Fibroblast of the aortic adventitia (primary cell): ENCODE data around the gene WDTC1. TPM values are rescaled to one million over a fixed set of nuclear protein-coding genes. Genes with fewer than 3 reads are reported as not detected.
"Not testable (repeated sequence)": the region's sequence is repeated elsewhere in the genome, so short reads cannot be mapped to it uniquely, and the experiment has no call there.

Experiments
- DNase-seq: peaks from one replicate; pipeline ENCODE4 v3.0.0-alpha.2; 2010; ENCODE audit warnings: low read depth
- H3K4me3 ChIP-seq: 2 replicates; pipeline ENCODE4 v1.5.1; 2011; ENCODE audit warnings: low read depth, mild to moderate bottlenecking, control low read depth, low read length, moderate library complexity
- total RNA-seq: library from RNA; depleted of rRNA; stranded (reverse); fragments of >200 nt; gene quantifications from 2 replicates; pipeline ENCODE4 v1.2.3, GENCODE V29; 2012; ENCODE audit warnings: low replicate concordance
- TF ChIP-seq, protein P1 (sequence below): IDR thresholded peaks from 2 replicates; pipeline ENCODE4 v1.5.1; 2011; ENCODE audit warnings: mild to moderate bottlenecking, low read length, control low read depth, inconsistent platforms; ENCODE audit not compliant: insufficient read depth

Gene WDTC1
- total RNA-seq, 1 donor = 24.7 TPM

GRCh38 chr1:27233667-27234048 lies 774 bp upstream of the WDTC1 start:
- TF ChIP-seq, protein P1, sequence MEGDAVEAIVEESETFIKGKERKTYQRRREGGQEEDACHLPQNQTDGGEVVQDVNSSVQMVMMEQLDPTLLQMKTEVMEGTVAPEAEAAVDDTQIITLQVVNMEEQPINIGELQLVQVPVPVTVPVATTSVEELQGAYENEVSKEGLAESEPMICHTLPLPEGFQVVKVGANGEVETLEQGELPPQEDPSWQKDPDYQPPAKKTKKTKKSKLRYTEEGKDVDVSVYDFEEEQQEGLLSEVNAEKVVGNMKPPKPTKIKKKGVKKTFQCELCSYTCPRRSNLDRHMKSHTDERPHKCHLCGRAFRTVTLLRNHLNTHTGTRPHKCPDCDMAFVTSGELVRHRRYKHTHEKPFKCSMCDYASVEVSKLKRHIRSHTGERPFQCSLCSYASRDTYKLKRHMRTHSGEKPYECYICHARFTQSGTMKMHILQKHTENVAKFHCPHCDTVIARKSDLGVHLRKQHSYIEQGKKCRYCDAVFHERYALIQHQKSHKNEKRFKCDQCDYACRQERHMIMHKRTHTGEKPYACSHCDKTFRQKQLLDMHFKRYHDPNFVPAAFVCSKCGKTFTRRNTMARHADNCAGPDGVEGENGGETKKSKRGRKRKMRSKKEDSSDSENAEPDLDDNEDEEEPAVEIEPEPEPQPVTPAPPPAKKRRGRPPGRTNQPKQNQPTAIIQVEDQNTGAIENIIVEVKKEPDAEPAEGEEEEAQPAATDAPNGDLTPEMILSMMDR = no peak
- peak overlapping the region; percentile 61 for H3K4me3 ChIP-seq
- no peak for DNase-seq

- peak; percentile 36 for DNase-seq
- TF ChIP-seq, protein P1 = no peak
- peak overlapping the region; percentile 79 for H3K4me3 ChIP-seq
Measured at GRCh38 chr1:27235827-27236226, 1.4 kb downstream of the WDTC1 start.

DNA sequence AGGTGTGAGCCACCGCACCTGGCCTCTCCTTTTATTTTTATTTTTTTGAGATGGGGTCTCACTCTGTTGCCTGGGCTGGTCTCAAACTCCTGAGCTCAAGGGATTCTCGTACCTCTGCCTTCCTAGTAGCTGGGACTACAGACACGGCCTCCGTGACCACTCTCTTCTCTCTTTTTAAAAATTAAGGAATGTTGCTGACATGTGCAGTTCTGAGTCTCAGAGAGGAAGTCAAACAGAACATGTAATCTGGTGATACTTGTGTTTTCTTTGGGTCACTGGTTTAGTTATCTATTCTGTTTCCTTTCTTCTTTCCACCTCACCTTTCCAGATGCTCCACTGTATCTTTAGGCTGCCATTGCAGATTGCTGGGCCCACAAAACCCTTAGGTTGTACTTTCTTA lies 2.7 kb downstream of the WDTC1 start:
- no peak overlapping the region for H3K4me3 ChIP-seq
- TF ChIP-seq, protein P1 = no peak
- DNase-seq = no peak

DNA sequence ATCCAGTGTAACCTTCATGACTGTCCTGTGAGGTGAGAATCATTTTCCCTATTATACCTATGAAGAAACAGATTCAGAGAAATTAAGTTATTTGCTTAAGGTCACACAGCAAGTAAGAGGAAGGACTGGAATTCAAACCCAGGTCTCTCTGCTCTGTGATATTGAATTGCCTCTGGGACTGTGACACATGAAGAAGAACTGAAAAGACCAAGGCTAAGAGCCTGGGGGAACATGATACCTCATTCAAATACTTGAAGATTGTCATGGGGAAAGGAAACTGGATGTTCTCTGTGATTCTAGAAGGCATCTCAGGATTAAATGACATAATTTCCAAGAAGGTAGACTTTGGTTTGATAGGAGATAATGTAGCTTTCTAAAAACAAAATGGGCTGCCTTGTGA lies 3.6 kb downstream of the WDTC1 start:
- DNase-seq = no peak
- H3K4me3 ChIP-seq = no peak overlapping the region
- TF ChIP-seq, protein P1 = no peak

DNA sequence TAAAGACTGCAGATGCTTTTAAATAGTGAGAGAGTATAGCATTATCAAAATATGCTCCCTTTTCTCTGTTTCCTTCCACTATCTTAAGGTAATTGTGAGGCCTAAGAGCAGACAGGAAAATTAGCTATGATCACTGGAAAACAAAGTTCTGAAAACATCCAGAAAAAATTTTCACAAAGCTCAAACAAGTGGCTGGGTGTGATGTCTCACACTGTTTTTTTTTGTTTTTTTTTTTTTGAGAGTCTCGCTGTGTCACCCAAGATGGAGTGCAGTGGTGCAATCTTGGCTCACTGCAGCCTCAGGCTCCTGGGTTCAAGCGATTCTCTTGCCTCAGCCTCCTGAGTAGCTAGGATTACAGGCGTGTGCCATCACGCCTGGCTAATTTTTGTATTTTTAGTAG lies 7.2 kb downstream of the WDTC1 start:
- TF ChIP-seq, protein P1 = no peak
- no peak overlapping the region for H3K4me3 ChIP-seq
- no peak for DNase-seq

GRCh38 chr1:27243665-27244064 lies 9.2 kb downstream of the WDTC1 start:
- H3K4me3 ChIP-seq, DNase-seq: not testable (repeated sequence)

GRCh38 chr1:27246194-27246593 lies 11.8 kb downstream of the WDTC1 start:
- no peak for DNase-seq
- no peak overlapping the region for H3K4me3 ChIP-seq
- TF ChIP-seq, protein P1 = no peak
